ENCODE data around the gene APAF1.

Gene APAF1

GRCh38 chr12:98758331-98758730, 113.2 kb downstream of the APAF1 start:
- no peak for DNase-seq (ENCODE audit: low read depth in 2 of 2)

- no peak for DNase-seq (ENCODE audit: low read depth in 2 of 2)
Observed at GRCh38 chr12:98763656-98764055, 118.6 kb downstream of the APAF1 start.

GRCh38 chr12:98767248-98767647, 122.2 kb downstream of the APAF1 start:
- no peak for DNase-seq (ENCODE audit: low read depth in 2 of 2)

GRCh38 chr12:98769068-98769467, 124.0 kb downstream of the APAF1 start:
- DNase-seq (ENCODE audit: low read depth in 2 of 2): no peak

- no peak for DNase-seq (ENCODE audit: low read depth in 2 of 2)
Observed at GRCh38 chr12:98770230-98770629, 125.1 kb downstream of the APAF1 start.

- DNase-seq (ENCODE audit: low read depth in 2 of 2): no peak
Observed at GRCh38 chr12:98771811-98772752, 127.0 kb downstream of the APAF1 start.

- DNase-seq (ENCODE audit: low read depth in 2 of 2): no peak
Observed at GRCh38 chr12:98772818-98773217, 127.7 kb downstream of the APAF1 start.

GRCh38 chr12:98780261-98780660, 135.2 kb downstream of the APAF1 start:
- no peak for DNase-seq (ENCODE audit: low read depth in 2 of 2)

GRCh38 chr12:98783420-98783819, 138.3 kb downstream of the APAF1 start:
- DNase-seq (ENCODE audit: low read depth in 2 of 2): no peak
